HG03159 (cell line): ENCODE measurements around the gene TDP2.
"Not testable (repeated sequence)": the region's sequence is repeated elsewhere in the genome, so short reads cannot be mapped to it uniquely, and the experiment has no call there.

ENCODE experiments used
- ATAC-seq: cut with Tn5 transposase; IDR thresholded peaks from one replicate; pipeline ENCODE4 v1.9.1; 2021; ENCODE audit warnings: mild to moderate bottlenecking, moderate library complexity; ENCODE audit not compliant: unreplicated experiment

TDP2 gene

GRCh38 chr6:24655215-24655614 is 11.5 kb downstream of the TDP2 start:
- no peak for ATAC-seq

- no peak for ATAC-seq
These were observed 16.3 kb downstream of the TDP2 start for GRCh38 chr6:24650365-24650764.

- ATAC-seq, result no peak
These were observed 17.0 kb downstream of the TDP2 start for GRCh38 chr6:24649691-24650090.

- ATAC-seq, result no peak
These were observed 18.4 kb downstream of the TDP2 start for GRCh38 chr6:24648276-24648675.

- no peak for ATAC-seq
These were observed 19.9 kb downstream of the TDP2 start for GRCh38 chr6:24646771-24647170.

GRCh38 chr6:24644377-24644776 is 22.3 kb downstream of the TDP2 start:
- no peak for ATAC-seq

- no peak for ATAC-seq
These were observed 22.8 kb downstream of the TDP2 start for GRCh38 chr6:24643920-24644319.

- no peak for ATAC-seq
These were observed 24.6 kb downstream of the TDP2 start for GRCh38 chr6:24642061-24642460.

- ATAC-seq, result not testable (repeated sequence)
These were observed 26.1 kb downstream of the TDP2 start for GRCh38 chr6:24640631-24641030.

- no peak for ATAC-seq
These were observed 26.5 kb downstream of the TDP2 start for GRCh38 chr6:24640166-24640565.

GRCh38 chr6:24636681-24637080 is 30.0 kb downstream of the TDP2 start:
- ATAC-seq, result no peak

GRCh38 chr6:24632573-24632972 is 34.1 kb downstream of the TDP2 start:
- ATAC-seq, result no peak

GRCh38 chr6:24631671-24632070 is 35.0 kb downstream of the TDP2 start:
- ATAC-seq, result no peak

GRCh38 chr6:24630856-24631505 is 35.7 kb downstream of the TDP2 start:
- no peak for ATAC-seq

GRCh38 chr6:24621626-24622289 is 44.9 kb downstream of the TDP2 start:
- ATAC-seq, result no peak

GRCh38 chr6:24620637-24621036 is 46.1 kb downstream of the TDP2 start:
- ATAC-seq, result no peak

GRCh38 chr6:24619661-24620060 is 47.0 kb downstream of the TDP2 start:
- ATAC-seq, result no peak

GRCh38 chr6:24614648-24615047 is 52.1 kb downstream of the TDP2 start:
- no peak for ATAC-seq

GRCh38 chr6:24614043-24614420 is 52.7 kb downstream of the TDP2 start:
- ATAC-seq, result no peak

GRCh38 chr6:24613361-24614042 is 53.2 kb downstream of the TDP2 start:
- ATAC-seq, result no peak

- ATAC-seq, result no peak
These were observed 56.0 kb downstream of the TDP2 start for GRCh38 chr6:24610672-24611071.
